ENCODE data around the gene OPA3. TPM values are rescaled to one million over a fixed set of nuclear protein-coding genes. Genes with fewer than 3 reads are reported as not detected.

OPA3 gene
- total RNA-seq, 1 donor: 3.4 TPM

- H3K9me3 ChIP-seq (ENCODE audit: low read depth, low read length): no peaks in the 10 kb centered on the region
- peaks cover 73% of the 10 kb centered on the region for H3K4me1 ChIP-seq (ENCODE audit: insufficient read depth, low read length)
- H3K27me3 ChIP-seq (ENCODE audit: insufficient read depth, low read length): peaks cover 26% of the 10 kb centered on the region
- H3K4me3 ChIP-seq (ENCODE audit: low read length): peak within 1 kb of the TSS; percentile 0
Measured at GRCh38 chr19:45498411-45499195, 86.0 kb downstream of the OPA3 start, which contains the start of gene PPM1N. Gene PPM1N, plus strand, starts transcription at chr19:45498443. Its CDS starts 30 bp downstream, at chr19:45498473.

- Histone ChIP-seq H3K4me1 (ENCODE audit: insufficient read depth, low read length) (peaks cover 73% of the 10 kb centered on the region), H3K9me3 (ENCODE audit: low read depth, low read length) (no peaks in the 10 kb centered on the region), H3K4me3 (ENCODE audit: low read length) (no peak overlapping the region)
Measured at GRCh38 chr19:45497791-45498190, 86.8 kb downstream of the OPA3 start.

GRCh38 chr19:45496349-45496953 lies 88.2 kb downstream of the OPA3 start:
- Histone ChIP-seq H3K4me3 (ENCODE audit: low read length) (peak overlapping the region; percentile 41), H3K27me3 (ENCODE audit: insufficient read depth, low read length) (peaks cover 29% of the 10 kb centered on the region), H3K4me1 (ENCODE audit: insufficient read depth, low read length) (peaks cover 66% of the 10 kb centered on the region), H3K9me3 (ENCODE audit: low read depth, low read length) (no peaks in the 10 kb centered on the region)

More at GRCh38 chr19:45497791-45498190, 86.8 kb downstream of the OPA3 start:
- peaks cover 26% of the 10 kb centered on the region for H3K27me3 ChIP-seq (ENCODE audit: insufficient read depth, low read length)

GRCh38 chr19:45495178-45495577 lies 89.4 kb downstream of the OPA3 start:
- Histone ChIP-seq H3K9me3 (ENCODE audit: low read depth, low read length) (no peaks in the 10 kb centered on the region), H3K4me3 (ENCODE audit: low read length) (no peak overlapping the region), H3K4me1 (ENCODE audit: insufficient read depth, low read length) (peaks cover 57% of the 10 kb centered on the region), H3K27me3 (ENCODE audit: insufficient read depth, low read length) (peaks cover 29% of the 10 kb centered on the region)

GRCh38 chr19:45494261-45494916 lies 90.2 kb downstream of the OPA3 start:
- Histone ChIP-seq H3K4me3 (ENCODE audit: low read length) (no peak overlapping the region), H3K9me3 (ENCODE audit: low read depth, low read length) (no peaks in the 10 kb centered on the region), H3K27me3 (ENCODE audit: insufficient read depth, low read length) (peaks cover 24% of the 10 kb centered on the region), H3K4me1 (ENCODE audit: insufficient read depth, low read length) (peaks cover 49% of the 10 kb centered on the region)

- H3K27me3 ChIP-seq (ENCODE audit: insufficient read depth, low read length): peaks cover 20% of the 10 kb centered on the region
- H3K9me3 ChIP-seq (ENCODE audit: low read depth, low read length): no peaks in the 10 kb centered on the region
- H3K4me1 ChIP-seq (ENCODE audit: insufficient read depth, low read length): peaks cover 34% of the 10 kb centered on the region
- peak overlapping the region; percentile 7 for H3K4me3 ChIP-seq (ENCODE audit: low read length)
Measured at GRCh38 chr19:45492627-45493470, 91.8 kb downstream of the OPA3 start.

GRCh38 chr19:45492137-45492626 lies 92.4 kb downstream of the OPA3 start:
- peaks cover 20% of the 10 kb centered on the region for H3K27me3 ChIP-seq (ENCODE audit: insufficient read depth, low read length)
- peaks cover 28% of the 10 kb centered on the region for H3K4me1 ChIP-seq (ENCODE audit: insufficient read depth, low read length)
- no peaks in the 10 kb centered on the region for H3K9me3 ChIP-seq (ENCODE audit: low read depth, low read length)
- H3K4me3 ChIP-seq (ENCODE audit: low read length): no peak overlapping the region

- Histone ChIP-seq H3K27me3 (ENCODE audit: insufficient read depth, low read length) (peaks cover 3% of the 10 kb centered on the region), H3K4me1 (ENCODE audit: insufficient read depth, low read length) (peaks cover 25% of the 10 kb centered on the region), H3K4me3 (ENCODE audit: low read length) (no peak overlapping the region), H3K9me3 (ENCODE audit: low read depth, low read length) (no peaks in the 10 kb centered on the region)
Measured at GRCh38 chr19:45489216-45489855, 95.3 kb downstream of the OPA3 start.

GRCh38 chr19:45488708-45489107 lies 95.9 kb downstream of the OPA3 start:
- Histone ChIP-seq H3K27me3 (ENCODE audit: insufficient read depth, low read length) (peaks cover 3% of the 10 kb centered on the region), H3K4me1 (ENCODE audit: insufficient read depth, low read length) (peaks cover 25% of the 10 kb centered on the region), H3K4me3 (ENCODE audit: low read length) (no peak overlapping the region), H3K9me3 (ENCODE audit: low read depth, low read length) (no peaks in the 10 kb centered on the region)

GRCh38 chr19:45485305-45486077 lies 99.1 kb downstream of the OPA3 start:
- Histone ChIP-seq H3K4me3 (ENCODE audit: low read length) (peak overlapping the region; percentile 51), H3K9me3 (ENCODE audit: low read depth, low read length) (no peaks in the 10 kb centered on the region), H3K4me1 (ENCODE audit: insufficient read depth, low read length) (peaks cover 9% of the 10 kb centered on the region), H3K27me3 (ENCODE audit: insufficient read depth, low read length) (no peaks in the 10 kb centered on the region)

GRCh38 chr19:45484273-45484945 lies 100.2 kb downstream of the OPA3 start:
- H3K4me1 ChIP-seq (ENCODE audit: insufficient read depth, low read length): peaks cover 9% of the 10 kb centered on the region
- no peaks in the 10 kb centered on the region for H3K9me3 ChIP-seq (ENCODE audit: low read depth, low read length)
- H3K4me3 ChIP-seq (ENCODE audit: low read length): no peak overlapping the region
- H3K27me3 ChIP-seq (ENCODE audit: insufficient read depth, low read length): no peaks in the 10 kb centered on the region

- Histone ChIP-seq H3K4me3 (ENCODE audit: low read length) (no peak overlapping the region), H3K4me1 (ENCODE audit: insufficient read depth, low read length) (peaks cover 13% of the 10 kb centered on the region), H3K9me3 (ENCODE audit: low read depth, low read length) (no peaks in the 10 kb centered on the region), H3K27me3 (ENCODE audit: insufficient read depth, low read length) (no peaks in the 10 kb centered on the region)
Measured at GRCh38 chr19:45483033-45483432, 101.6 kb downstream of the OPA3 start.
